Vagina (tissue), 2 donors: ENCODE measurements around the gene ABHD13. TPM values are rescaled to one million over a fixed set of nuclear protein-coding genes. Genes with fewer than 3 reads are reported as not detected.
A peak's percentile ranks its signal among the peaks of the same experiment; 100 is the strongest.
"Not testable (repeated sequence)": the region's sequence is repeated elsewhere in the genome, so short reads cannot be mapped to it uniquely, and the experiment has no call there.

ENCODE experiments used
- DNase-seq, 2 donors: peaks; one replicate each; pipeline ENCODE4 v3.0.0-alpha.2; 2017; ENCODE audit errors: extremely low spot score in 2 of 2
- H3K27ac ChIP-seq: fragments of 200-600 bp; sonication (generic); one replicate; pipeline ENCODE4 v1.5.1; 2019
- H3K27me3 ChIP-seq: fragments of 200-600 bp; sonication (generic); one replicate; pipeline ENCODE4 v1.5.1; 2019
- H3K36me3 ChIP-seq, 2 donors: fragments of 200-600 bp; sonication (generic); one replicate each; pipeline ENCODE4 v1.5.1; 2017 to 2019
- H3K4me1 ChIP-seq: fragments of 200-600 bp; sonication (generic); one replicate; pipeline ENCODE4 v1.5.1; 2019
- H3K4me3 ChIP-seq, 2 donors: fragments of 200-600 bp; sonication (generic); 1 replicate in 1 of 2; 2 replicates in 1 of 2; pipeline ENCODE4 v1.5.1; 2016 to 2019
- H3K9me3 ChIP-seq: fragments of 200-600 bp; sonication (generic); one replicate; pipeline ENCODE4 v1.5.1; 2019
- CTCF ChIP-seq, 3 experiments: fragments of 450-650 bp in 2 of 3; fragments of 200-600 bp in 1 of 3; sonication (generic) in 1 of 3; IDR thresholded peaks; one replicate each; pipeline ENCODE4 v1.5.1; 2017 to 2019; ENCODE audit warnings: antibody characterized with exemption in 3 of 3, mild to moderate bottlenecking in 2 of 3, moderate library complexity in 2 of 3
- POLR2A ChIP-seq, 2 donors: fragments of 450-650 bp; IDR thresholded peaks; one replicate each; pipeline ENCODE4 v1.6.1; 2017; ENCODE audit warnings: antibody characterized with exemption in 2 of 2, mild to moderate bottlenecking in 2 of 2, moderate library complexity in 2 of 2
- POLR2AphosphoS5 ChIP-seq, 2 donors: sonication (generic); formaldehyde crosslinking; IDR thresholded peaks; one replicate each; pipeline ENCODE4 v1.9.0; 2017; ENCODE audit warnings: antibody characterized with exemption in 2 of 2, mild to moderate bottlenecking in 2 of 2, low read depth in 1 of 2; ENCODE audit not compliant: insufficient read depth in 1 of 2
- intact Hi-C: fragments of 100-400 bp; cut with DNase I; formaldehyde crosslinking; loops from one replicate; pipeline ENCODE4 v1.15.1; 2023
- total RNA-seq: library from RNA; depleted of rRNA; stranded (reverse); fragments of >200 nt; gene quantifications from one replicate; pipeline ENCODE4 v1.2.3, GENCODE V29; 2016

The ABHD13 gene
- total RNA-seq, 1 donor from 2014 or later: 10.1 TPM

GRCh38 chr13:108212886-108213285, 5.3 kb upstream of the ABHD13 start:
- Histone ChIP-seq H3K4me1 (peaks cover 30% of the 10 kb centered on the region), H3K36me3 (peaks cover 0 to 7% of the 10 kb centered on the region in 2 donors), H3K4me3 (no peak overlapping the region), H3K27ac (no peak overlapping the region), H3K9me3 (no peaks in the 10 kb centered on the region), H3K27me3 (no peaks in the 10 kb centered on the region)
- no peak for TF ChIP-seq POLR2AphosphoS5 (IDR thresholded peaks at IDR 0.05; ENCODE audit: insufficient read depth in 1 of 2, low read depth in 1 of 2)
- TF ChIP-seq POLR2A (IDR thresholded peaks at IDR 0.05): no peak
- no peak for TF ChIP-seq CTCF (IDR thresholded peaks at IDR 0.05)
- intact Hi-C loops: no loop called here
- no peak for DNase-seq

DNA sequence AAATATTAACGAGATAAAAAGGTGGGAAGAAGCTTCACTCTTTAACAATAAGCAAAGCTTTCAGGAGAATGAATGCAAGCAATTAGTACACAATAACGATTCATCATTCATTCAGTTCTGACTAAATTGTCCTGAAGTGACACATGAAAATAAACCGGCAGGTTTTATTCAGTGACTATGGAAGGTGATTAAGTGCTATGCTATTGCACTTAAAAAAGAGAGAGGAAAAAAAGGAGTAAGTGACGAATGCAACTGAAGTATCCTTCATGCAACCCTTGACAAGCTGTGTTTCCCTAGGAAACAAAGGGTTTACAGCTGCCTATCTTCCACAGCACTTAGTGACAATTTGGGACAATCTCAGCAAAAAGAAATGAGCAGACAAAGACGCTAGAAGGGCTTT, 4.2 kb upstream of the ABHD13 start:
- DNase-seq: no peak
- TF ChIP-seq POLR2A (IDR thresholded peaks at IDR 0.05) (no peak), POLR2AphosphoS5 (IDR thresholded peaks at IDR 0.05; ENCODE audit: insufficient read depth in 1 of 2, low read depth in 1 of 2) (no peak), CTCF (IDR thresholded peaks at IDR 0.05) (no peak)
- Histone ChIP-seq H3K4me3 (no peak overlapping the region), H3K27me3 (no peaks in the 10 kb centered on the region), H3K36me3 (peaks cover 0 to 7% of the 10 kb centered on the region in 2 donors), H3K9me3 (no peaks in the 10 kb centered on the region), H3K4me1 (peaks cover 30% of the 10 kb centered on the region), H3K27ac (no peak overlapping the region)
- intact Hi-C loops: no loop called here

DNA sequence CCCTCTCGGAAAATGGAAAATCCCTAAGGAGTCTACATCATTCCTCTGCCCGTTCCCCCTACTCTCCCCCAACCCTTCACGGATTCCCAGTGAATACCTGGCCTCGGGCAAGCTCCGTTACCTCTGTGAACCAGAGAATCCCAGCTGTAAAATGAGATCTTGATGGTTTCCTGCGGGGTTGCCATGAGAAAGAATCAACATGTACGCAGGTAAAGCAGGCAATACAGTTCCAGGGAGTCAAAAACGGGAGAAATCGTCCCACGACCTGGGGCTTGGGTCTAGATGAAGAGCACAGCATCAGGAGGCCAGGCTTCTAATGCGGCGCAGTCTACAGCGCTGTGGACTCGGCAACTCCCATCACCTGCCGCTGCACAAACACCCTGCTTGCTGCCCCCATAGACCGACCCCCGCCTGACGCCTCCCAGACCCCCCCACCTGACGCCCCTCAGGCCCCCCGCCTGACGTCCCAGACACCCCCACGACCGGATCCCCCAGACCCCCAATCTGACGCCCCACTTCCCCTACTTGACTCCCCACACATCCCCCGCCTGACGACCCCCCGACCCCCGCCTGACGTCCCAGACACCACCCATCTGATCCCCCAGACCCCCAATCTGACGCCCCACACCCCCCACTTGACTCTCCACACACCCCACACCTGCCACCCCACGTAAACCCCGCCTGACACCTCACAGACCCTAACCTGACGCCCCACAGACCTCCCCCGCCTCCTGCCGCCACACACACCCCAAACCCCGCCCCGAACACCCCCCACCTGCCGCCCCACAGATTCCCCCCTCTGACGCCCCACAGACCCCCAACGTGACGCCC, 3.5 kb upstream of the ABHD13 start:
- TF ChIP-seq CTCF (IDR thresholded peaks at IDR 0.05) (no peak), POLR2A (IDR thresholded peaks at IDR 0.05) (no peak)
- peaks cover 37% of the 10 kb centered on the region for H3K4me1 ChIP-seq
- H3K27me3 ChIP-seq: no peaks in the 10 kb centered on the region
- no peaks in the 10 kb centered on the region for H3K9me3 ChIP-seq
- intact Hi-C loops: no loop called here
- no peak overlapping the region for H3K27ac ChIP-seq
- H3K36me3 ChIP-seq: peaks cover 0 to 7% of the 10 kb centered on the region in 2 donors
- peak overlapping the region; percentile 43 to 46 for H3K4me3 ChIP-seq
- no peak for DNase-seq

GRCh38 chr13:108215436-108215835, 2.8 kb upstream of the ABHD13 start, which contains the start of gene LIG4:
TSS of gene LIG4 (minus strand) at chr13:108215536. CDS start at chr13:108211268, 4,268 bp downstream.
- Histone ChIP-seq H3K9me3 (no peaks in the 10 kb centered on the region), H3K27ac (peak within 1 kb of the TSS; percentile 65), H3K4me3 (peak within 1 kb of the TSS; percentile 43 to 46), H3K4me1 (peaks cover 45% of the 10 kb centered on the region), H3K27me3 (no peaks in the 10 kb centered on the region), H3K36me3 (peaks cover 0 to 4% of the 10 kb centered on the region in 2 donors)
- DNase-seq: no peak
- TF ChIP-seq POLR2AphosphoS5 (IDR thresholded peaks at IDR 0.05; ENCODE audit: insufficient read depth in 1 of 2, low read depth in 1 of 2): peak; percentile 35 to 48
- TF ChIP-seq CTCF (IDR thresholded peaks at IDR 0.05): no peak
- intact Hi-C loops: no loop called here

DNA sequence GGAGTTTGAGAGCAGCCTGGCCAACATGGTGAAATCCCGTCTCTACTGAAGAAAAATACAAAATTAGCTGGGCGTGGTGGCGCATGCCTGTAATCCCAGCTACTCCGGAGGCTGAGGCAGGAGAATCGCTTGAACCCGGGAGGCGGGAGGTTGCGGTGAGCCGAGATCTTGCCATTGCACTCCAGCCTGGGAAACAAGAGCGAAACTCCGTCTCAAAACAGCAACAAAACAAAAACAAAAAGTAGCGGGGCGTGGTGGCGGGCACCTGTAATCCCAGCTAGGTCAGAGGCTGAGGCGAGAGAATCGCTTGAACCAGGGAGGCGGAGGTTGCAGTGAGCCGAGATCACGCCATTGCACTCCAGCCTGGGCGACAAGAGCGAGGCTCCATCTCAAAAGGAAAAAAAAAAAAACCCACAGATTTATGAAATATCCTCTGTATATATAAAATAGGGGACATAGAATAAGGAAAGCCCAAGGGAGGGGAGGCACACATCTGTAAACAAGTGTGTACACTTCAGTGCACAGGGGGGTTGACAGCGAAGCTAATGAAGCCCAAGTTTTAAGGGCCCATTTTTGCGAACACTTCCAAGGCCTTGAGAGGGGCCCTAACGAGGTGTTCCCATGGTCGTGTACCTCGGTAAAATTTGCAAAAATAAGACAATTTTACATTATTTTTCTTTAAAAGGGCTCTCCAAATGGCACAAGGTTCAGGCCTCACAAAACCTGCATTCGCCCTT, 717 bp upstream of the ABHD13 start:
- H3K27me3 ChIP-seq, H3K36me3 ChIP-seq, intact Hi-C loops, H3K9me3 ChIP-seq, DNase-seq: not testable (repeated sequence)
- peaks cover 53% of the 10 kb centered on the region for H3K4me1 ChIP-seq
- peak overlapping the region; percentile 87 to 88 for H3K4me3 ChIP-seq
- H3K27ac ChIP-seq: peak overlapping the region; percentile 88
